GM23248 (cell line): ENCODE results near the gene MYRIP. TPM values are rescaled to one million over a fixed set of nuclear protein-coding genes. Genes with fewer than 3 reads are reported as not detected.

Source experiments
- DNase-seq: peaks from one replicate; pipeline ENCODE4 v3.0.0-alpha.2; 2015
- H2AFZ ChIP-seq: fragments of 200-600 bp; sonication (generic); 2 replicates; pipeline ENCODE4 v1.6.1; 2016; ENCODE audit warnings: antibody characterized with exemption
- H3F3A ChIP-seq: fragments of 200-600 bp; sonication (generic); 2 replicates; pipeline ENCODE4 v1.6.1; 2016; ENCODE audit warnings: mild to moderate bottlenecking, antibody characterized with exemption, mixed run types; ENCODE audit not compliant: insufficient read depth
- H3K27ac ChIP-seq: fragments of 200-600 bp; sonication (generic); 2 replicates; pipeline ENCODE4 v1.5.1; 2016; ENCODE audit warnings: mild to moderate bottlenecking
- H3K27me3 ChIP-seq: fragments of 200-600 bp; sonication (generic); replicated peaks from 2 replicates; pipeline ENCODE4 v1.6.1; 2016; ENCODE audit warnings: mild to moderate bottlenecking; ENCODE audit not compliant: insufficient read depth
- H3K36me3 ChIP-seq: fragments of 200-600 bp; sonication (generic); 2 replicates; pipeline ENCODE4 v1.6.1; 2016; ENCODE audit warnings: low read depth, mild to moderate bottlenecking
- H3K4me1 ChIP-seq: fragments of 200-600 bp; sonication (generic); 2 replicates; pipeline ENCODE4 v1.6.1; 2016; ENCODE audit warnings: mild to moderate bottlenecking; ENCODE audit not compliant: insufficient read depth
- H3K4me2 ChIP-seq: fragments of 200-600 bp; sonication (generic); one replicate; pipeline ENCODE4 v1.6.1; 2016; ENCODE audit warnings: mild to moderate bottlenecking; ENCODE audit not compliant: unreplicated experiment
- H3K4me3 ChIP-seq: fragments of 200-600 bp; sonication (generic); 2 replicates; pipeline ENCODE4 v1.5.1; 2016; ENCODE audit warnings: mild to moderate bottlenecking
- H3K79me2 ChIP-seq: fragments of 200-600 bp; sonication (generic); 2 replicates; pipeline ENCODE4 v1.6.1; 2016; ENCODE audit warnings: mild to moderate bottlenecking; ENCODE audit not compliant: insufficient read depth
- H3K9ac ChIP-seq: fragments of 200-600 bp; sonication (generic); 2 replicates; pipeline ENCODE4 v1.6.1; 2016; ENCODE audit warnings: mild to moderate bottlenecking
- H3K9me2 ChIP-seq: fragments of 200-600 bp; sonication (generic); 2 replicates; pipeline ENCODE4 v1.6.1; 2016; ENCODE audit warnings: mixed run types, mild to moderate bottlenecking, moderate library complexity; ENCODE audit not compliant: insufficient read depth
- H3K9me3 ChIP-seq: fragments of 200-600 bp; sonication (generic); one replicate; pipeline ENCODE4 v1.6.1; 2017; ENCODE audit warnings: low read depth
- H4K20me1 ChIP-seq: fragments of 200-600 bp; sonication (generic); 2 replicates; pipeline ENCODE4 v1.6.0; 2016; ENCODE audit not compliant: insufficient read depth
- EZH2 ChIP-seq: fragments of 200-600 bp; sonication (generic); IDR thresholded peaks from 2 replicates; pipeline ENCODE4 v1.6.1; 2018; ENCODE audit warnings: antibody characterized with exemption, mild to moderate bottlenecking; ENCODE audit not compliant: insufficient read depth, poor library complexity, severe bottlenecking
- EZH2phosphoT487 ChIP-seq: fragments of 200-600 bp; sonication (generic); IDR thresholded peaks from 2 replicates; pipeline ENCODE4 v1.6.1; 2018; ENCODE audit warnings: antibody characterized with exemption, moderate library complexity, mild to moderate bottlenecking, low read depth; ENCODE audit not compliant: insufficient read depth
- WGBS, 2 experiments: methylation state at CpG; one replicate each; pipeline ENCODE4 v1.1.6; 2015 to 2017; ENCODE audit warnings: low lambda C conversion rate in 2 of 2, low coverage in 1 of 2; ENCODE audit errors: missing lambda C conversion rate in 2 of 2; 5-methylcytosine and 5-hydroxymethylcytosine counted together
- in situ Hi-C: fragments of 300-500 bp; cut with MboI; formaldehyde crosslinking; loops from 2 replicates; pipeline ENCODE4 v1.15.0; 2020
- polyA plus RNA-seq: library from polyadenylated mRNA; unstranded; fragments of >200 nt; fragmentation: Nextera tagmentation; extraction: Ambion mirVana; gene quantifications from 2 replicates; pipeline ENCODE4 v1.2.1, GENCODE V29; 2016
- total RNA-seq: library from RNA; depleted of rRNA; stranded (reverse); fragments of >200 nt; shearing (Covaris generic); gene quantifications from 2 replicates; pipeline ENCODE4 v1.2.3, GENCODE V29; 2014

The MYRIP gene
- total and polyA plus RNA-seq, 2 experiments from 2014 or later = 0.11 to 0.32 TPM

DNA sequence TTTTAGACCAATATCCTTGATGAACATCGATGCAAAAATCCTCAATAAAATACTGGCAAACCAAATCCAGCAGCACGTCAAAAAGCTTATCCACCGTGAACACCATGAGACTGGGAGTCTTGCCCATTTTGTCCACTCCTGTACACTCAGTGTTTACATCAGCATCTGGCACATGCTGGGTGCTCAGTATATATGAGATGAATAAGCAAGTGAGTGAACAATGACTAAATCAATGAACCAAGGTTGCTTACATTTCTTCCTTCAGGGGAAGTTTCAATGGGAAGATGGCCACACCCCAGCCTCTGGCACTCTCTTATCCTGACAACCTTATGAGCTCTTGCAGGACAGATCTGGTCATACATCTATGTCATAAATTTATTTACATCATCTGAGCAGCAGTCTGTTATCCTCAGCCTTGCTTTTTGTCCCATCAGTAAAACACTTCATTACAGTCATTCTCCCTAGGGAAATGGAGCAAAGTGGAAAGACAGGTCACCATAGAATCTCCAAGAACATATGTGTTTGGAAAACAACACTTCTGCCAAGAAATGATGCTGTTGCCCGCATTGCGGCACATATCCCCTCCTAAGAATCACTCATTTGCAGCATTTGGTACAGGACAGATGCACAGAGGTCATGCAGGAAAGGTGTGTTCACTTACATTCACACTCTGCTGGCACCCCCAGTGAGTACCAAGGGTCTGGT is 328.3 kb downstream of the MYRIP start:
- Histone ChIP-seq H3K4me1 (peaks cover 12% of the 10 kb centered on the region; the same call in 1 of the 2 replicates), H3K36me3 (no peaks in the 10 kb centered on the region), H3K27me3 (no peaks in the 10 kb centered on the region), H3K9me3 (no peaks in the 10 kb centered on the region), H3K4me3 (no peak overlapping the region), H4K20me1 (no peaks in the 10 kb centered on the region), H3K27ac (peak overlapping the region; percentile 17; the same call in 1 of the 2 replicates), H2AFZ (no peak overlapping the region), H3K9me2 (no peaks in the 10 kb centered on the region), H3F3A (peaks cover 5% of the 10 kb centered on the region; the same call in 1 of the 2 replicates), H3K9ac (no peak overlapping the region), H3K4me2 (no peak overlapping the region), H3K79me2 (no peaks in the 10 kb centered on the region)
- DNase-seq = peak; percentile 88
- in situ Hi-C loops = no loop called here
- TF ChIP-seq EZH2phosphoT487 = no peak
- TF ChIP-seq EZH2 = no peak
- 48 to 68% methylated on average over 5 of the region's 5 CpGs for WGBS, 2 experiments

DNA sequence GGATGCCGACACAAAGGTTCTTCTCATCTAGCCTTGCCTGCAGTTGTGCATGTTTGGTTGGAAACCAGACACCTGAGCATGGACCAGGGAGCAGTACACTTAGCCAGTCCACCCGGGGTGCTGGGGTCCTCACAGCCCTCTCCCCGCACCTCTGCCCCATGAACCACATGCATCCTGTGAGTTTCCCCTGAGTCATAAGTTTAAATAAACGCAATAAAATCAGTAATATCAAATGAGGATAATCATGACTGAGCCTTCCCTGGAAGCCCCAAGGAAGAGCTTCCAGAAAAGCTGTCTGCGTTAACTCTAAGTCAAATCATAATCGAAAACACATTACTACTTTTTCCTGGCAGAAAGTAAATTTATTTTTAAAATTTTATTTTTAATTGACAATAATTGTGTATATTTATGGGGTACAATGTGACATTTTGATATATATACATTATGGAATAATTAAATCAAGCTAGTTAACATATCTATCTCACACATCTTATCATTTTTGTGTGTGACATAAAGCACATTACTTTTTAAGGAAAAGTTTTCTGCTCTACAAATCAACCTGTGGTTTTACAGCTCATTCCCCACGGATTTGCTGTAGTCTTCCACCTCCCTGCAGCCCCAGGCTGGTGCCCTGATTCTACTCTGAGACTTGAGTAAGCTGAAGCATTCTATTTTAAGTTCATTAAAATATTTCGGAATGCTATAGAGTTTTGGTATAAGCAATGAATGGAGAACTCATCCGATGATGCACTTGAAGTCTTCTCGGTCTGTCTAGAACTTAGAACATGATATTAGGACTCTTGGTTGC is 334.1 kb downstream of the MYRIP start:
- WGBS, 2 experiments = 27 to 31% methylated on average over 10 of the region's 10 CpGs
- no peak for TF ChIP-seq EZH2phosphoT487
- no peak for TF ChIP-seq EZH2
- Histone ChIP-seq H3K4me1 (peaks cover 17% of the 10 kb centered on the region), H3K36me3 (no peaks in the 10 kb centered on the region), H2AFZ (no peak overlapping the region), H3F3A (no peaks in the 10 kb centered on the region), H3K27me3 (no peaks in the 10 kb centered on the region), H3K9ac (no peak overlapping the region), H3K9me2 (no peaks in the 10 kb centered on the region), H3K4me2 (peak overlapping the region; percentile 22), H3K79me2 (no peaks in the 10 kb centered on the region), H4K20me1 (no peaks in the 10 kb centered on the region), H3K9me3 (no peaks in the 10 kb centered on the region), H3K4me3 (no peak overlapping the region), H3K27ac (no peak overlapping the region)
- in situ Hi-C loops = no loop called here
- DNase-seq = peak; percentile 61

DNA sequence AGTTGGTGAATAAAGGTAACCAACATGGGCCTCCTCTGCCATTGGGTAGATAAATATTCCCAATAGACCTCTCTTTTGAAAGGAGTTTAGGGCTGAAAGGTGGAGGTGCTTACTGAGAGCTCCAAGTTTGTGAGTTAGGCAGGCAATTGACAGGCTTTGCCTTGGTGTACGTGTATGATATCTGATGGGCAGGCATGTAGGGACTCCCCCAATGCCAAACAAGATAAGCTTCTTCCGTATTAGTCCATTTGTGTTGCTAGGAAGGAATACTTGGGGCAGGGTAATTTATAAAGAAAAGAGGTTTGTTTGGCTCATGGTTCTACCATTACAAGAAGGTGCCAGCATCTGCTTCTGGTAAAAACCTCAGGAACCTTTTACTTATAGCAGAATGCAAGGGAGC is 339.4 kb downstream of the MYRIP start:
- 32 to 43% methylated on average over 2 of the region's 2 CpGs for WGBS, 2 experiments

DNA sequence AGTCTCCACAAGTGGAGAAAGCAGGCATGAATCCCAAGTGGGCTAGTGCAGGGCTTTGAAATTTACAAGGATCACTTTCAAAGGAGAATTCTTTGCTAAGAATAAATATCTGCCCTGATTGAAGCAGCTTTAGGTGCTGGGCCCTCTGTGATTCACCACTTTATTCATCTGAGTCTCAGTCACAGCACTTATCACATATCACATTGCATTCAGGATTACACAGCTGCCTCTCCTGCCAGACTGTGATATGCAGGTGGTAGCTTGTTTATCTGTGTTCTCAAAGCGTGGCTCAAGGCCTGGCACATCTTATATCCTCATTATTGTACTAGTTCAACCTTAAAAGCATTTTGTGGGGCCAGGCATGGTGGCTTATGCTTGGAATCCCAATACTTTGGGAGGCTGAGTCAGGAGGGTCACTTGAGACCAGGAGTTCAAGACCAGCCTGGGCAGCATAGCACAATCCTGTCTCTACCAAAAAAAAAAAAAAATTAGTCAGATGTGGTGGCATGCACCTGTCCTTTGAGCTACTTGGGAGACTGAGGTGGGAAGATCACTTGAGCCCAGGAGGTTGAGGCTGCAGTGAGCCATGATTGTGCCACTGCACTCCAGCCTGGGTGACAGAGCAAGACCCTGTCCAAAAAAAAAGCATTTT is 343.2 kb downstream of the MYRIP start:
- no peak for DNase-seq

More for the DNA sequence above, 339.4 kb downstream of the MYRIP start:
- no peak overlapping the region for H2AFZ ChIP-seq
- no peak overlapping the region for H3K4me3 ChIP-seq
- H3K4me1 ChIP-seq = peaks cover 6% of the 10 kb centered on the region; the same call in 1 of the 2 replicates
- no peak overlapping the region for H3K9ac ChIP-seq
- DNase-seq = no peak
- in situ Hi-C loops = no loop called here
- TF ChIP-seq EZH2phosphoT487 (no peak), EZH2 (no peak)
- no peak overlapping the region for H3K4me2 ChIP-seq
- no peak overlapping the region for H3K27ac ChIP-seq
- H3K27me3 ChIP-seq = 0 out of 2 replicates have a peak, but pooled peaks cover 4% of the 10 kb centered on the region
- H4K20me1 ChIP-seq = no peaks in the 10 kb centered on the region
- no peaks in the 10 kb centered on the region for H3K79me2 ChIP-seq
- no peaks in the 10 kb centered on the region for H3K36me3 ChIP-seq
- no peaks in the 10 kb centered on the region for H3K9me3 ChIP-seq
- H3K9me2 ChIP-seq = no peaks in the 10 kb centered on the region
- no peaks in the 10 kb centered on the region for H3F3A ChIP-seq

More for the DNA sequence above, 343.2 kb downstream of the MYRIP start:
- no peaks in the 10 kb centered on the region for H3K36me3 ChIP-seq
- H2AFZ ChIP-seq = no peak overlapping the region
- H3K9ac ChIP-seq = no peak overlapping the region
- no peak overlapping the region for H3K4me3 ChIP-seq
- H3K4me1 ChIP-seq = no peaks in the 10 kb centered on the region
- no peaks in the 10 kb centered on the region for H3K9me2 ChIP-seq
- WGBS, 2 experiments = 5 to 10% methylated on average over 1 of the region's 1 CpG
- H3K27ac ChIP-seq = no peak overlapping the region
- no peaks in the 10 kb centered on the region for H4K20me1 ChIP-seq
- H3K79me2 ChIP-seq = no peaks in the 10 kb centered on the region
- 0 out of 2 replicates have a peak, but pooled peaks cover 4% of the 10 kb centered on the region for H3K27me3 ChIP-seq
- TF ChIP-seq EZH2phosphoT487 (no peak), EZH2 (no peak)
- H3K4me2 ChIP-seq = no peak overlapping the region
- H3K9me3 ChIP-seq = no peaks in the 10 kb centered on the region
- in situ Hi-C loops = no loop called here
- no peaks in the 10 kb centered on the region for H3F3A ChIP-seq
